Neuronal stem cell (in vitro differentiated cells): Measurements from ENCODE around the gene SULT6B1.
"Not testable (repeated sequence)": the region's sequence is repeated elsewhere in the genome, so short reads cannot be mapped to it uniquely, and the experiment has no call there.

Source experiments
- DNase-seq: peaks from one replicate; pipeline ENCODE4 v3.0.0-alpha.2; 2013; ENCODE audit warnings: low spot score
- H2AFZ ChIP-seq: one replicate; pipeline ENCODE4 v1.6.1; 2013; ENCODE audit warnings: mild to moderate bottlenecking, low read length, inconsistent platforms
- H2AK5ac ChIP-seq: 2 replicates; pipeline ENCODE4 v1.6.1; 2013; ENCODE audit warnings: low read depth, mild to moderate bottlenecking, inconsistent platforms, low read length, moderate library complexity, mixed read lengths
- H2BK120ac ChIP-seq: 2 replicates; pipeline ENCODE4 v1.6.1; 2013; ENCODE audit warnings: low read depth, mild to moderate bottlenecking, inconsistent platforms, low read length, moderate library complexity, mixed read lengths
- H2BK12ac ChIP-seq: one replicate; pipeline ENCODE4 v1.6.1; 2013; ENCODE audit warnings: low read length, inconsistent platforms
- H2BK15ac ChIP-seq: 2 replicates; pipeline ENCODE4 v1.6.1; 2013; ENCODE audit warnings: mild to moderate bottlenecking, low read length, inconsistent platforms, mixed read lengths
- H2BK5ac ChIP-seq: one replicate; pipeline ENCODE4 v1.6.1; 2013; ENCODE audit warnings: inconsistent platforms, mild to moderate bottlenecking, low read length, moderate library complexity
- H3K14ac ChIP-seq: one replicate; pipeline ENCODE4 v1.6.1; 2013; ENCODE audit warnings: low read length, inconsistent platforms
- H3K18ac ChIP-seq: 2 replicates; pipeline ENCODE4 v1.6.1; 2013; ENCODE audit warnings: low read length, inconsistent platforms
- H3K23ac ChIP-seq: 2 replicates; pipeline ENCODE4 v1.6.1; 2013; ENCODE audit warnings: low read depth, mild to moderate bottlenecking, mixed read lengths, low read length, inconsistent platforms; ENCODE audit not compliant: poor library complexity
- H3K27ac ChIP-seq: replicated peaks from 3 replicates; pipeline ENCODE4 v1.5.1; 2013; ENCODE audit warnings: low read length, inconsistent platforms
- H3K27me3 ChIP-seq, 3 experiments: 2 replicates each; pipeline ENCODE4 v1.6.1; 2013; ENCODE audit warnings: low read length in 3 of 3, mild to moderate bottlenecking in 2 of 3, inconsistent platforms in 1 of 3, low read depth in 1 of 3, mixed read lengths in 1 of 3, moderate library complexity in 1 of 3; ENCODE audit not compliant: control insufficient read depth in 3 of 3, insufficient read depth in 3 of 3
- H3K36me3 ChIP-seq, 2 donors: replicated peaks in 1 of 2; 2 replicates each; pipeline ENCODE4 v1.6.1; 2013; ENCODE audit warnings: low read length in 2 of 2; ENCODE audit not compliant: control insufficient read depth in 2 of 2, insufficient read depth in 2 of 2
- H3K4ac ChIP-seq: 2 replicates; pipeline ENCODE4 v1.6.1; 2013; ENCODE audit warnings: inconsistent platforms, mild to moderate bottlenecking, low read length, moderate library complexity
- H3K4me1 ChIP-seq, 2 donors: 1 replicate in 1 of 2; 2 replicates in 1 of 2; pipeline ENCODE4 v1.6.1; 2013; ENCODE audit warnings: low read length in 2 of 2, low read depth in 1 of 2; ENCODE audit not compliant: control insufficient read depth in 2 of 2, insufficient read depth in 1 of 2
- H3K4me2 ChIP-seq: one replicate; pipeline ENCODE4 v1.6.1; 2013; ENCODE audit warnings: mild to moderate bottlenecking, low read length, inconsistent platforms; ENCODE audit not compliant: insufficient read depth, poor library complexity, severe bottlenecking
- H3K4me3 ChIP-seq, 2 donors: 2 replicates each; pipeline ENCODE4 v1.5.1; 2013; ENCODE audit warnings: low read length in 2 of 2, mild to moderate bottlenecking in 2 of 2, inconsistent platforms in 1 of 2, moderate library complexity in 1 of 2
- H3K79me1 ChIP-seq: one replicate; pipeline ENCODE4 v1.6.1; 2013; ENCODE audit warnings: low read depth, mild to moderate bottlenecking, inconsistent platforms, low read length, moderate library complexity
- H3K9ac ChIP-seq: one replicate; pipeline ENCODE4 v1.6.1; 2013; ENCODE audit warnings: mild to moderate bottlenecking, low read depth, low read length, inconsistent platforms; ENCODE audit not compliant: poor library complexity
- H3K9me3 ChIP-seq, 2 donors: replicated peaks in 1 of 2; 2 replicates each; pipeline versions ENCODE3 to v1.6.1; 2013; ENCODE audit warnings: low read length in 2 of 2, mild to moderate bottlenecking in 2 of 2, inconsistent platforms in 1 of 2, low read depth in 1 of 2, mixed read lengths in 1 of 2, moderate library complexity in 1 of 2; ENCODE audit not compliant: control insufficient read depth in 2 of 2, insufficient read depth in 1 of 2
- H4K8ac ChIP-seq: one replicate; pipeline ENCODE4 v1.6.1; 2013; ENCODE audit warnings: low read depth, mild to moderate bottlenecking, inconsistent platforms, low read length, moderate library complexity
- H4K91ac ChIP-seq: one replicate; pipeline ENCODE4 v1.6.1; 2013; ENCODE audit warnings: low read length, low read depth, mild to moderate bottlenecking, inconsistent platforms; ENCODE audit not compliant: poor library complexity
- WGBS, 2 donors: extraction: QIAGEN DNeasy Blood & Tissue Kit; methylation state at CpG; one replicate each; pipeline ENCODE4 v1.1.7; 2013; ENCODE audit warnings: missing lambda C conversion rate in 2 of 2, mixed read lengths in 1 of 2; ENCODE audit not compliant: insufficient read length in 2 of 2, insufficient replicate concordance in 1 of 2; ENCODE audit errors: extremely low coverage in 2 of 2; 5-methylcytosine and 5-hydroxymethylcytosine counted together

SULT6B1 gene

GRCh38 chr2:37230581-37230980, 42.1 kb upstream of the SULT6B1 start:
- H4K8ac ChIP-seq: no peak overlapping the region
- H3K14ac ChIP-seq: no peak overlapping the region
- no peak overlapping the region for H2BK120ac ChIP-seq
- WGBS, 2 donors: no CpG with 5 or more reads among the region's 8 CpGs
- no peak overlapping the region for H3K4ac ChIP-seq
- H2BK12ac ChIP-seq: no peak overlapping the region
- peaks cover 4 to 10% of the 10 kb centered on the region in 2 donors for H3K4me1 ChIP-seq
- no peak overlapping the region for H2BK15ac ChIP-seq
- H3K79me1 ChIP-seq: peaks cover 13% of the 10 kb centered on the region
- H4K91ac ChIP-seq: no peak overlapping the region
- no peak overlapping the region for H3K27ac ChIP-seq
- H3K9ac ChIP-seq: peak overlapping the region; percentile 56
- no peaks in the 10 kb centered on the region for H3K9me3 ChIP-seq
- no peak overlapping the region for H2BK5ac ChIP-seq
- H3K36me3 ChIP-seq: peaks cover 9 to 42% of the 10 kb centered on the region in 2 donors
- H3K4me3 ChIP-seq: peak overlapping the region; percentile 92 to 95
- peak overlapping the region; percentile 95 for H2AFZ ChIP-seq
- DNase-seq: no peak
- H2AK5ac ChIP-seq: no peak overlapping the region
- no peaks in the 10 kb centered on the region for H3K27me3 ChIP-seq
- peak overlapping the region; percentile 78 for H3K4me2 ChIP-seq
- no peak overlapping the region for H3K18ac ChIP-seq
- H3K23ac ChIP-seq: no peak overlapping the region

- WGBS, 2 donors: no CpG with 5 or more reads among the region's 3 CpGs
- Histone ChIP-seq H3K23ac (no peak overlapping the region), H3K27me3 (no peaks in the 10 kb centered on the region)
Observed at GRCh38 chr2:37228788-37229187, 40.3 kb upstream of the SULT6B1 start.

GRCh38 chr2:37226863-37227262, 38.4 kb upstream of the SULT6B1 start:
- no peak overlapping the region for H2AK5ac ChIP-seq
- no peak overlapping the region for H2AFZ ChIP-seq
- no CpG with 5 or more reads among the region's 4 CpGs for WGBS, 2 donors
- H3K23ac ChIP-seq: no peak overlapping the region
- peaks cover 2% of the 10 kb centered on the region for H3K79me1 ChIP-seq
- H2BK15ac ChIP-seq: no peak overlapping the region
- H2BK120ac ChIP-seq: no peak overlapping the region
- H3K14ac ChIP-seq: no peak overlapping the region
- H3K4me1 ChIP-seq: peaks cover 0 to 6% of the 10 kb centered on the region in 2 donors
- H3K18ac ChIP-seq: no peak overlapping the region
- no peak overlapping the region for H3K4ac ChIP-seq
- no peak overlapping the region for H3K27ac ChIP-seq
- no peaks in the 10 kb centered on the region for H3K27me3 ChIP-seq
- H3K9ac ChIP-seq: no peak overlapping the region
- DNase-seq: no peak
- H4K91ac ChIP-seq: no peak overlapping the region
- H3K4me2 ChIP-seq: no peak overlapping the region
- no peaks in the 10 kb centered on the region for H3K9me3 ChIP-seq
- H3K36me3 ChIP-seq: peaks cover 9 to 68% of the 10 kb centered on the region in 2 donors
- H2BK5ac ChIP-seq: no peak overlapping the region
- H4K8ac ChIP-seq: no peak overlapping the region
- H2BK12ac ChIP-seq: no peak overlapping the region
- no peak overlapping the region for H3K4me3 ChIP-seq

More at GRCh38 chr2:37228788-37229187, 40.3 kb upstream of the SULT6B1 start:
- H3K9ac ChIP-seq: no peak overlapping the region
- H3K79me1 ChIP-seq: peaks cover 12% of the 10 kb centered on the region
- no peaks in the 10 kb centered on the region for H3K9me3 ChIP-seq
- H2BK5ac ChIP-seq: no peak overlapping the region
- H2BK12ac ChIP-seq: no peak overlapping the region
- H4K8ac ChIP-seq: no peak overlapping the region
- peaks cover 4 to 11% of the 10 kb centered on the region in 2 donors for H3K4me1 ChIP-seq
- H2AK5ac ChIP-seq: no peak overlapping the region
- no peak overlapping the region for H2AFZ ChIP-seq
- H2BK15ac ChIP-seq: no peak overlapping the region
- no peak overlapping the region for H2BK120ac ChIP-seq
- H3K27ac ChIP-seq: no peak overlapping the region
- H4K91ac ChIP-seq: no peak overlapping the region
- no peak overlapping the region for H3K4me3 ChIP-seq
- no peak for DNase-seq
- no peak overlapping the region for H3K18ac ChIP-seq
- H3K36me3 ChIP-seq: peaks cover 9 to 50% of the 10 kb centered on the region in 2 donors
- no peak overlapping the region for H3K4ac ChIP-seq
- no peak overlapping the region for H3K14ac ChIP-seq
- H3K4me2 ChIP-seq: no peak overlapping the region

DNA sequence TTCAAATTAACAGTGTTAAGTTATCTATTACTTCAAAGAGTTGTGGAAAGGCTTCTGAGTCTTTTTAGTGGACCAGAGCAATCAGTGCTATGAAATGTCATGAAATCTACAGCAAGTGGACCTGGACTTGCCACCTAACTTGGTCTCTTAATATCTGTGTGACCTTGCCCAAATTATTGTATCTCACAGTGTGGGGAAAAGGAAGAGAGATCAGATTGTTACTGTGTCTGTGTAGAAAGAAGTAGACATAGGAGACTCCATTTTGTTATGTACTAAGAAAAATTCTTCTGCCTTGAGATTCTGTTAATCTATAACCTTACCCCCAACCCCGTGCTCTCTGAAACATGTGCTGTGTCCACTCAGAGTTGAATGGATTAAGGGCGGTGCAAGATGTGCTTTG, 36.7 kb upstream of the SULT6B1 start:
- not testable (repeated sequence) for DNase-seq, H4K91ac ChIP-seq, H3K4me2 ChIP-seq, H4K8ac ChIP-seq, H3K23ac ChIP-seq, H3K9me3 ChIP-seq, H2BK15ac ChIP-seq, H3K79me1 ChIP-seq, H3K27ac ChIP-seq, H3K4me1 ChIP-seq, H3K9ac ChIP-seq, H3K27me3 ChIP-seq, H3K4ac ChIP-seq, H2BK5ac ChIP-seq, H3K14ac ChIP-seq, H2BK120ac ChIP-seq, H2AK5ac ChIP-seq, H2AFZ ChIP-seq, H3K4me3 ChIP-seq, H3K18ac ChIP-seq, H2BK12ac ChIP-seq
- peaks cover 16 to 85% of the 10 kb centered on the region in 2 donors for H3K36me3 ChIP-seq
- no CpG with 5 or more reads among the region's 2 CpGs for WGBS, 2 donors
